HCT116 (cell line): ENCODE measurements around the gene RAI1. TPM values are rescaled to one million over a fixed set of nuclear protein-coding genes. Genes with fewer than 3 reads are reported as not detected.

Source experiments
- ATAC-seq: fragments of 200-7000 bp; cut with Tn5 transposase; 2 replicates; pipeline ENCODE4 v1.9.1; 2020; ENCODE audit warnings: mild to moderate bottlenecking, moderate library complexity
- BruUV-seq: library from RNA; stranded (reverse); fragments of 400-500 nt; replicated peaks from 2 replicates; lab custom pipeline; 2021; lab: Mats Ljungman, UMichigan
- CTCF ChIA-PET: fragments of 300-600 bp; sonication (Branson Sonifier 250); formaldehyde crosslinking; loops from one replicate; lab custom pipeline; 2021; ENCODE audit warnings: antibody characterized with exemption; lab: Charles Lee
- POLR2A ChIA-PET: fragments of 300-600, 350-600 bp; sonication (Branson Sonifier 250); formaldehyde crosslinking; loops from one replicate; lab custom pipeline; 2021; ENCODE audit warnings: antibody characterized with exemption; lab: Charles Lee
- RAD21 ChIA-PET, 2 experiments: fragments of 300-600 bp; sonication (Branson Sonifier 250); formaldehyde crosslinking; loops; one replicate each; lab custom pipeline; 2023; ENCODE audit warnings: low total read pairs in 2 of 2; ENCODE audit not compliant: uncharacterized antibody in 2 of 2, unreplicated experiment in 2 of 2, low non-redundant PET in 1 of 2; lab: Charles Lee
- DNase-seq: peaks from one replicate; pipeline ENCODE4 v3.0.0-alpha.2; 2010; ENCODE audit warnings: low read depth, low spot score
- H2AFZ ChIP-seq: fragments of 200-600 bp; shearing (Covaris generic), sonication (generic); 2 replicates; pipeline ENCODE4 v1.6.1; 2017; ENCODE audit warnings: low read depth, mixed run types, mixed read lengths, antibody characterized with exemption, low read length; ENCODE audit not compliant: poor library complexity, severe bottlenecking
- H3K27ac ChIP-seq: 2 replicates; pipeline ENCODE4 v1.5.1; 2012; ENCODE audit warnings: low read depth, low read length
- H3K27me3 ChIP-seq: fragments of 200-600 bp; sonication (generic); 2 replicates; pipeline ENCODE4 v1.6.1; 2016; ENCODE audit warnings: mixed run types, low read length, mixed read lengths; ENCODE audit not compliant: insufficient read depth
- H3K36me3 ChIP-seq, 2 experiments: fragments of 200-500 bp in 1 of 2; fragments of 200-600 bp in 1 of 2; sonication (Bioruptor generic) in 1 of 2; sonication (generic) in 1 of 2; 2 replicates each; pipeline versions ENCODE4 v1.5.1 to v1.6.1; 2014 to 2016; ENCODE audit warnings: low read length in 2 of 2, inconsistent platforms in 1 of 2, mixed read lengths in 1 of 2, mixed run types in 1 of 2; ENCODE audit not compliant: insufficient read depth in 2 of 2, control insufficient read depth in 1 of 2
- H3K4me1 ChIP-seq, 2 experiments: fragments of 200-600 bp in 1 of 2; sonication (generic) in 1 of 2; 2 replicates each; pipeline versions ENCODE4 v1.5.1 to v1.6.1; 2012 to 2017; ENCODE audit warnings: low read length in 2 of 2, inconsistent platforms in 1 of 2, mild to moderate bottlenecking in 1 of 2, mixed read lengths in 1 of 2, mixed run types in 1 of 2, moderate library complexity in 1 of 2; ENCODE audit not compliant: insufficient read depth in 2 of 2, control insufficient read depth in 1 of 2
- H3K4me2 ChIP-seq: fragments of 200-600 bp; sonication (generic); 2 replicates; pipeline ENCODE4 v1.6.1; 2017; ENCODE audit warnings: mixed run types, low read length, mixed read lengths
- H3K4me3 ChIP-seq, 2 experiments: fragments of 200-600 bp in 1 of 2; sonication (generic) in 1 of 2; replicated peaks in 1 of 2; 2 replicates each; pipeline ENCODE4 v1.5.1; 2011 to 2016; ENCODE audit warnings: low read length in 2 of 2, control low read depth in 1 of 2, low read depth in 1 of 2, mild to moderate bottlenecking in 1 of 2, mixed read lengths in 1 of 2, mixed run types in 1 of 2
- H3K79me2 ChIP-seq: fragments of 200-600 bp; sonication (generic); 2 replicates; pipeline ENCODE4 v1.6.1; 2017; ENCODE audit warnings: mild to moderate bottlenecking, mixed run types, low read length, moderate library complexity, mixed read lengths; ENCODE audit not compliant: insufficient read depth
- H3K9ac ChIP-seq: fragments of 200-600 bp; sonication (generic); 2 replicates; pipeline ENCODE4 v1.6.1; 2016; ENCODE audit warnings: low read length, mixed read lengths
- H3K9me2 ChIP-seq: fragments of 200-600 bp; sonication (generic), shearing (Covaris generic); 2 replicates; pipeline ENCODE4 v1.6.1; 2017; ENCODE audit warnings: mixed run types, mild to moderate bottlenecking, moderate library complexity; ENCODE audit not compliant: insufficient read depth
- H3K9me3 ChIP-seq, 2 experiments: fragments of 200-500 bp in 1 of 2; fragments of 200-600 bp in 1 of 2; sonication (Bioruptor generic) in 1 of 2; sonication (generic) in 1 of 2; 2 replicates each; pipeline ENCODE4 v1.6.1; 2014 to 2017; ENCODE audit warnings: low read length in 2 of 2, mixed read lengths in 2 of 2, inconsistent platforms in 1 of 2, low read depth in 1 of 2, mild to moderate bottlenecking in 1 of 2, mixed run types in 1 of 2, moderate library complexity in 1 of 2; ENCODE audit not compliant: control insufficient read depth in 1 of 2, insufficient read depth in 1 of 2
- H4K20me1 ChIP-seq: fragments of 200-600 bp; sonication (generic), shearing (Covaris generic); 2 replicates; pipeline ENCODE4 v1.6.1; 2017; ENCODE audit warnings: mixed run types, mild to moderate bottlenecking, moderate library complexity; ENCODE audit not compliant: insufficient read depth
- CTCF ChIP-seq, 3 experiments: fragments of 200-600 bp in 1 of 3; sonication (generic) in 1 of 3; IDR thresholded peaks in 2 of 3; conservative IDR thresholded peaks in 1 of 3; 2 replicates each; pipeline ENCODE4 v1.5.1; 2012 to 2017; ENCODE audit warnings: low read depth in 2 of 3, low read length in 2 of 3, antibody characterized with exemption in 1 of 3, borderline replicate concordance in 1 of 3, control low read depth in 1 of 3, mild to moderate bottlenecking in 1 of 3, mixed read lengths in 1 of 3, mixed run types in 1 of 3, moderate library complexity in 1 of 3; ENCODE audit not compliant: insufficient read depth in 1 of 3
- JUND ChIP-seq: IDR thresholded peaks from 2 replicates; pipeline ENCODE4 v1.6.1; 2012
- POLR2AphosphoS5 ChIP-seq: IDR thresholded peaks from 2 replicates; pipeline ENCODE4 v1.6.1; 2011; ENCODE audit warnings: mild to moderate bottlenecking, low read depth, low read length, moderate library complexity
- YY1 ChIP-seq: IDR thresholded peaks from 2 replicates; pipeline ENCODE4 v1.6.1; 2011; ENCODE audit warnings: low read length, low read depth, moderate library complexity, mild to moderate bottlenecking; ENCODE audit not compliant: insufficient replicate concordance; ENCODE audit errors: extremely low read depth
- ZNF274 ChIP-seq: fragments of 200-500 bp; sonication (Bioruptor generic); IDR thresholded peaks from 2 replicates; pipeline ENCODE4 v1.6.1; 2014; ENCODE audit warnings: mild to moderate bottlenecking, low read depth, low read length, inconsistent platforms
- intact Hi-C: fragments of 100-400 bp; cut with micrococcal nuclease; formaldehyde crosslinking; loops from 2 replicates; pipeline ENCODE4 v1.10.0; 2022
- total RNA-seq: library from RNA; stranded (reverse); gene quantifications from one replicate; pipeline ENCODE4 v1.2.1, GENCODE V29; 2021; ENCODE audit not compliant: unreplicated experiment

The RAI1 gene
- total RNA-seq, 1 experiment from 2014 or later, result 38.5 TPM

DNA sequence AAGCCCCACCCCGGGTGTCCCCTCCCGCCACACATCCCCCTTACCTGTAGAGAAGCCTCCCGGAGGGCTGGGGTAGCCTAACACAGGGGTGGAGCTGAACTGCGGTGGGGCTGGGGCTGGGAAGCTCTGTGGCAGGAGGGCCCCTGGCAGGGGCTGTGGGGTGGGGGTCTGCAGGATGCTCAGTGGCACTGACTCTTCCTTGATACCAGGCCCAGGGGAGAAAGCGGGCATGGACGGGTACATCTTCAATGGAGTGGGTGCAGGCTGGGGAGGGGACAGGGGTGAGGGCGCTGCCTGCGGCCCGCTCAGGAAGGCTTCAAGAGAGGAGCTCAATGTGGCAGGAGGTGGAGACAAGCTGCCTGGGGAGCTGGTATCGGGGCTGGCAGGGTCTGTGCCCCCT lies 138.8 kb downstream of the RAI1 start:
- BruUV-seq, result no TSS peak
- Histone ChIP-seq H3K36me3 (peaks cover 30 to 59% of the 10 kb centered on the region in 2 experiments), H3K9me3 (no peaks in the 10 kb centered on the region), H3K4me1 (peaks cover 64 to 69% of the 10 kb centered on the region in 2 experiments), H3K9me2 (no peaks in the 10 kb centered on the region), H3K9ac (peak overlapping the region; percentile 59; the same call in 1 of the 2 replicates), H3K27me3 (no peaks in the 10 kb centered on the region), H3K4me3 (no peak overlapping the region), H2AFZ (no peak overlapping the region), H4K20me1 (no peaks in the 10 kb centered on the region; the same call in 1 of the 2 replicates), H3K4me2 (peak overlapping the region; percentile 75), H3K27ac (peak overlapping the region; percentile 83), H3K79me2 (peaks cover 78% of the 10 kb centered on the region)
- no peak for TF ChIP-seq CTCF (IDR thresholded peaks at IDR 0.05 in 2 of 3, conservative IDR thresholded peaks at IDR 0.05 in 1 of 3; ENCODE audit: borderline replicate concordance in 1 of 3, insufficient read depth in 1 of 3, low read depth in 2 of 3, low read length in 2 of 3)
- ChIA-PET CTCF (interaction anchor here (1.1 to 1.9 kb wide), 2 partner anchors 8 to 16 kb away, joined by 3 to 4 read pairs; partner anchors contain the start of gene SREBF1), RAD21 (no interaction called here), POLR2A (interaction anchor here (0.8 to 3.1 kb wide), 3 partner anchors 8 to 18 kb away, joined by 3 to 13 read pairs (median 3); partner anchors contain the start of gene SREBF1)
- no peak for DNase-seq
- ATAC-seq, result no peak
- intact Hi-C loops, result no loop called here

GRCh38 chr17:17820463-17821158 lies 139.4 kb downstream of the RAI1 start:
- peaks cover 70 to 74% of the 10 kb centered on the region in 2 experiments for H3K4me1 ChIP-seq
- H3K9ac ChIP-seq, result peak overlapping the region; percentile 59; the same call in 1 of the 2 replicates
- ChIA-PET CTCF (interaction anchor here (0.8 to 1.9 kb wide), 3 partner anchors 9 to 16 kb away, joined by 3 to 4 read pairs (median 3); partner anchors contain the start of gene SREBF1), RAD21 (no interaction called here), POLR2A (interaction anchor here (0.8 to 3.1 kb wide), 3 partner anchors 9 to 17 kb away, joined by 3 to 13 read pairs (median 3); partner anchors contain the start of gene SREBF1)
- peak overlapping the region; percentile 83 for H3K27ac ChIP-seq
- H3K27me3 ChIP-seq, result no peaks in the 10 kb centered on the region
- H3K79me2 ChIP-seq, result peaks cover 79% of the 10 kb centered on the region
- ATAC-seq (no peak), DNase-seq (no peak)
- TF ChIP-seq ZNF274 (no peak), POLR2AphosphoS5 (peak; percentile 23; the same call in 1 of the 2 replicates), YY1 (no peak), JUND (no peak)
- BruUV-seq, result no TSS peak
- no peaks in the 10 kb centered on the region for H3K9me2 ChIP-seq
- H2AFZ ChIP-seq, result no peak overlapping the region
- intact Hi-C loops, result no loop called here
- no peaks in the 10 kb centered on the region; the same call in 1 of the 2 replicates for H4K20me1 ChIP-seq
- H3K4me2 ChIP-seq, result peak overlapping the region; percentile 75
- no peak overlapping the region for H3K4me3 ChIP-seq
- peaks cover 24 to 54% of the 10 kb centered on the region in 2 experiments for H3K36me3 ChIP-seq
- no peaks in the 10 kb centered on the region for H3K9me3 ChIP-seq
